Measurements from ENCODE around the gene B4GALNT1. TPM values are rescaled to one million over a fixed set of nuclear protein-coding genes. Genes with fewer than 3 reads are reported as not detected.

The B4GALNT1 gene
- total and polyA plus RNA-seq, 2 of the 13 experiments (the other 11 are each of a cell fraction or from before 2014, with no cell fraction given) = 4.5 to 5.4 TPM

DNA sequence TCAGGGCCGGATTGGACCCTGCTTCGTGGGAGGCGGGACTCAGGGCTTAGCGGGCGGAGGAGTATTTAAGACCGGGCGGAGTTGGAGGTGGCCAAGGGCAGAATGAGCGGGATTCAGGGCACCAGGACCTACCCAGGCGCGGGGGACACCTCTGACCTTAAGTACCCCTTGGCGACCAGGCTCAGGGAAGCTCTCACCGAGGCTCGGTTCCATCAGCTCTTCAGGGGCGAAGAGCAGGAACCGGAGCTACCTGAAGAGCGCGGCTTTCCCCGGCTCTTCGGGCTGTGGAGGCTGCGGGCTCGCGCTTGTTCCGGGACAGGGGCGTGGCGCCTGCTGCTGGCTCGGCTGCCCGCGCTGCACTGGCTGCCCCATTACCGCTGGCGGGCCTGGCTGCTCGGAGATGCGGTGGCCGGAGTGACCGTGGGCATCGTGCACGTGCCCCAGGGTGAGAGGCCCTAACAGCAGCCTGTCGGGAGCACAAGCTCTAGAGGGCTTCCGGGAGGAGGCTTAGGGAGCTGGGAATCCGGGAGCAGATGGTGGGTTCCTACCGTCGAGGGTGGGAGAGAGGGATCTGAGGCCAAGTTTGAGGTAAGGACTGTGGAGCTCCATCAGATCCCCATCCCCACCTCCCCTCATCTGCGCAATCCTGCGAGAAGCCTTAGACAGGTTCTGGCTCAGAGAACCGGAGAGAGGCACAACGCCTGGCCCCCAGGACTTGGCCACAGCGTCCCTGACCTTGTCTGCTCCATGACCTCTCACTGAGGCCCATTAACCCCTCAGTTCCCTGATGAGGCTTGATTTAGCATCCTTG is 13.4 kb downstream of the B4GALNT1 start (continued):
- TF ChIP-seq, protein P1, sequence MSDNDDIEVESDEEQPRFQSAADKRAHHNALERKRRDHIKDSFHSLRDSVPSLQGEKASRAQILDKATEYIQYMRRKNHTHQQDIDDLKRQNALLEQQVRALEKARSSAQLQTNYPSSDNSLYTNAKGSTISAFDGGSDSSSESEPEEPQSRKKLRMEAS (IDR thresholded peaks at IDR 0.05) = 0 out of 2 replicates have a peak, but pooled peaks have one; percentile 18
- peak; percentile 34; the same call in 1 of the 2 replicates for TF ChIP-seq ZSCAN21 (CRISPR knock-in tag; IDR thresholded peaks at IDR 0.05; ENCODE audit: borderline replicate concordance)
- TF ChIP-seq, protein P2, sequence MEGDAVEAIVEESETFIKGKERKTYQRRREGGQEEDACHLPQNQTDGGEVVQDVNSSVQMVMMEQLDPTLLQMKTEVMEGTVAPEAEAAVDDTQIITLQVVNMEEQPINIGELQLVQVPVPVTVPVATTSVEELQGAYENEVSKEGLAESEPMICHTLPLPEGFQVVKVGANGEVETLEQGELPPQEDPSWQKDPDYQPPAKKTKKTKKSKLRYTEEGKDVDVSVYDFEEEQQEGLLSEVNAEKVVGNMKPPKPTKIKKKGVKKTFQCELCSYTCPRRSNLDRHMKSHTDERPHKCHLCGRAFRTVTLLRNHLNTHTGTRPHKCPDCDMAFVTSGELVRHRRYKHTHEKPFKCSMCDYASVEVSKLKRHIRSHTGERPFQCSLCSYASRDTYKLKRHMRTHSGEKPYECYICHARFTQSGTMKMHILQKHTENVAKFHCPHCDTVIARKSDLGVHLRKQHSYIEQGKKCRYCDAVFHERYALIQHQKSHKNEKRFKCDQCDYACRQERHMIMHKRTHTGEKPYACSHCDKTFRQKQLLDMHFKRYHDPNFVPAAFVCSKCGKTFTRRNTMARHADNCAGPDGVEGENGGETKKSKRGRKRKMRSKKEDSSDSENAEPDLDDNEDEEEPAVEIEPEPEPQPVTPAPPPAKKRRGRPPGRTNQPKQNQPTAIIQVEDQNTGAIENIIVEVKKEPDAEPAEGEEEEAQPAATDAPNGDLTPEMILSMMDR (CRISPR knock-in tag; IDR thresholded peaks at IDR 0.05) = peak; percentile 47
- 0 out of 2 replicates have a peak, but pooled peaks have one; percentile 37 for TF ChIP-seq NR2F6 (IDR thresholded peaks at IDR 0.05)
- TF ChIP-seq NR2F6 (CRISPR knock-in tag; IDR thresholded peaks at IDR 0.05) = peak; percentile 33
- TF ChIP-seq ZNF263 (CRISPR knock-in tag; IDR thresholded peaks at IDR 0.05) = peak; percentile 59
- TF ChIP-seq FOXA1 (IDR thresholded peaks at IDR 0.05) = no peak
- no peak for TF ChIP-seq FOXA1 (CRISPR knock-in tag; IDR thresholded peaks at IDR 0.05)

DNA sequence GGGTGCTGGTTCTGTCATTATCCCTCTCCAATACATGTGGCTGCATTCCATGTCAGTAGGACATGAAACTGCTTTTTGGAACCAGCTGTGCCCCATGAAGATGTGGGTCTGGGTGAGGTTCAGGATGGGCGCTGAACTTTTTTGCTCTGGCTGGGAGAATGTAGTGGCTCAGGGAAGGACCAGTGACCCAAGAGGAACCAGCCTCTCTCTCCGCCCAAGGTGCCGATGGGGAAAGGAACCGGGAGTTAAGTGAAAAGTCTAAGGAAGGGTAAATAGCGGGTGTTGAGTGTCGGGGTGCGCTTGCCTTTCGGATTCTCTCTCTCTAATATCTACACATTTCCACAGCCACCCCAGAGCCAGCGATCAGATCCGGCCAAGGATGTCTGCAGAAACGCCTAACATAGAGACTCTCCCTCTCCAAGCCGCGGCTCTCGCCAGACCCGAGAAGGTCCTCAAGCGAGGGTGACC is 14.0 kb downstream of the B4GALNT1 start:
- no peaks in the 10 kb centered on the region for H3K36me3 ChIP-seq (replicated peaks in 1 of 2; ENCODE audit: control insufficient read depth in 1 of 2, insufficient read depth in 2 of 2, low read length in 2 of 2)
- H3K4me3 ChIP-seq (replicated peaks in 1 of 3; ENCODE audit: insufficient read depth in 1 of 3, low read depth in 2 of 3, low read length in 3 of 3) = peak overlapping the region in 1 of 3 experiments; percentile 56; a peak in 2 of 6 replicates
- ATAC-seq (no peak), FAIRE-seq (no peak), DNase-seq (ENCODE audit: low spot score) (no peak)
- H3K79me2 ChIP-seq (ENCODE audit: insufficient read depth, low read length) = no peaks in the 10 kb centered on the region
- intact Hi-C loops (cut with micrococcal nuclease; ENCODE audit: unreplicated experiment) = no loop called here
- in situ Hi-C loops (cut with HindIII; ENCODE audit: extremely low pct_ligation_motif_present, low pct_unique_long_range_greater_than_20kb) = no loop called here
- no peaks in the 10 kb centered on the region for H3K9me3 ChIP-seq (ENCODE audit: low read length)
- H3K9ac ChIP-seq (ENCODE audit: insufficient read depth, low read depth, low read length) = no peak overlapping the region
- peak overlapping the region; percentile 83 for H3K4me2 ChIP-seq (ENCODE audit: low read depth, low read length)
- 52% methylated on average over 16 of the region's 16 CpGs for WGBS (ENCODE audit: low lambda C conversion rate)
- no peak overlapping the region for H2AFZ ChIP-seq (ENCODE audit: low read length)
- ChIA-PET CTCF (ENCODE audit: low intra/inter-chr PET ratio, low total read pairs) (interaction anchor here (4.2 kb wide), 1 partner anchor 35 kb away, joined by 53 read pairs; no protein-coding TSS in a partner anchor), POLR2A (interaction anchor here (1.4 to 2.7 kb wide), 4 partner anchors 8 to 99 kb away, joined by 3 to 19 read pairs (median 10); partner anchors contain the start of genes ARHGEF25 and DDIT3)
- no peak overlapping the region for H3K27ac ChIP-seq (ENCODE audit: extremely low read length, insufficient read depth, low read length)
- TF ChIP-seq ZNF296 (CRISPR knock-in tag; conservative IDR thresholded peaks at IDR 0.05) (no peak), ZNF547 (CRISPR knock-in tag; IDR thresholded peaks at IDR 0.05) (0 out of 2 replicates have a peak, but pooled peaks have one; percentile 48), ZSCAN25 (CRISPR knock-in tag; IDR thresholded peaks at IDR 0.05) (0 out of 2 replicates have a peak, but pooled peaks have one; percentile 33)
- TF ChIP-seq, protein P3, sequence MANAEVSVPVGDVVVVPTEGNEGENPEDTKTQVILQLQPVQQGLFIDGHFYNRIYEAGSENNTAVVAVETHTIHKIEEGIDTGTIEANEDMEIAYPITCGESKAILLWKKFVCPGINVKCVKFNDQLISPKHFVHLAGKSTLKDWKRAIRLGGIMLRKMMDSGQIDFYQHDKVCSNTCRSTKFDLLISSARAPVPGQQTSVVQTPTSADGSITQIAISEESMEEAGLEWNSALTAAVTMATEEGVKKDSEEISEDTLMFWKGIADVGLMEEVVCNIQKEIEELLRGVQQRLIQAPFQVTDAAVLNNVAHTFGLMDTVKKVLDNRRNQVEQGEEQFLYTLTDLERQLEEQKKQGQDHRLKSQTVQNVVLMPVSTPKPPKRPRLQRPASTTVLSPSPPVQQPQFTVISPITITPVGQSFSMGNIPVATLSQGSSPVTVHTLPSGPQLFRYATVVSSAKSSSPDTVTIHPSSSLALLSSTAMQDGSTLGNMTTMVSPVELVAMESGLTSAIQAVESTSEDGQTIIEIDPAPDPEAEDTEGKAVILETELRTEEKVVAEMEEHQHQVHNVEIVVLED (CRISPR knock-in tag; IDR thresholded peaks at IDR 0.05; ENCODE audit: borderline replicate concordance) = no peak
- TF ChIP-seq, protein P4, sequence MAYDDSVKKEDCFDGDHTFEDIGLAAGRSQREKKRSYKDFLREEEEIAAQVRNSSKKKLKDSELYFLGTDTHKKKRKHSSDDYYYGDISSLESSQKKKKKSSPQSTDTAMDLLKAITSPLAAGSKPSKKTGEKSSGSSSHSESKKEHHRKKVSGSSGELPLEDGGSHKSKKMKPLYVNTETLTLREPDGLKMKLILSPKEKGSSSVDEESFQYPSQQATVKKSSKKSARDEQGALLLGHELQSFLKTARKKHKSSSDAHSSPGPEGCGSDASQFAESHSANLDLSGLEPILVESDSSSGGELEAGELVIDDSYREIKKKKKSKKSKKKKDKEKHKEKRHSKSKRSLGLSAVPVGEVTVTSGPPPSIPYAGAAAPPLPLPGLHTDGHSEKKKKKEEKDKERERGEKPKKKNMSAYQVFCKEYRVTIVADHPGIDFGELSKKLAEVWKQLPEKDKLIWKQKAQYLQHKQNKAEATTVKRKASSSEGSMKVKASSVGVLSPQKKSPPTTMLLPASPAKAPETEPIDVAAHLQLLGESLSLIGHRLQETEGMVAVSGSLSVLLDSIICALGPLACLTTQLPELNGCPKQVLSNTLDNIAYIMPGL (CRISPR knock-in tag; IDR thresholded peaks at IDR 0.05; ENCODE audit: borderline replicate concordance in 1 of 2, low read depth in 1 of 2) = 0 out of 4 replicates have a peak, but pooled peaks of 1 of the 2 experiments have one; percentile 11
- no TSS peak for BruUV-seq (replicated peaks)
- no peaks in the 10 kb centered on the region for H4K20me1 ChIP-seq (ENCODE audit: insufficient read depth, low read length)
- peaks cover 16 to 48% of the 10 kb centered on the region in 2 experiments for H3K27me3 ChIP-seq (ENCODE audit: control insufficient read depth in 1 of 2, insufficient read depth in 2 of 2, low read length in 2 of 2)
- peaks cover 37% of the 10 kb centered on the region for H3K4me1 ChIP-seq (ENCODE audit: insufficient read depth, low read length)
